Stimulated activated CD8-positive, alpha-beta memory T cell treated with anti-CD3 and anti-CD28 coated beads, Interleukin-2, amount 100 ng/mL, for 48 hours (primary cell): ENCODE data around the gene BBOF1.
"Not testable (repeated sequence)": the region's sequence is repeated elsewhere in the genome, so short reads cannot be mapped to it uniquely, and the experiment has no call there.

ENCODE experiments used
- DNase-seq, 2 donors: peaks; one replicate each; pipeline ENCODE4 v3.0.0-alpha.2; 2020; ENCODE audit warnings: low read depth in 2 of 2

Gene BBOF1

GRCh38 chr14:74085828-74086227 is 66.7 kb downstream of the BBOF1 start:
- no peak for DNase-seq

- DNase-seq, result no peak
These were observed 70.3 kb downstream of the BBOF1 start for GRCh38 chr14:74089251-74090020.

- no peak for DNase-seq
These were observed 86.2 kb downstream of the BBOF1 start for GRCh38 chr14:74105381-74105780.

- no peak for DNase-seq
These were observed 90.2 kb downstream of the BBOF1 start for GRCh38 chr14:74109369-74109768.

GRCh38 chr14:74111395-74112216 is 92.5 kb downstream of the BBOF1 start:
- DNase-seq, result not testable (repeated sequence)
